H4 (cell line): ENCODE measurements around the gene BRD1. TPM values are rescaled to one million over a fixed set of nuclear protein-coding genes. Genes with fewer than 3 reads are reported as not detected.

Source experiments
- DNase-seq: peaks from one replicate; pipeline ENCODE4 v3.0.0-alpha.2; 2015; ENCODE audit warnings: low spot score
- total RNA-seq: library from RNA; depleted of rRNA; stranded (reverse); fragments of >200 nt; shearing (Covaris generic); gene quantifications from 2 replicates; pipeline ENCODE4 v1.2.3, GENCODE V29; 2014

Gene BRD1
- total RNA-seq, 1 experiment from 2014 or later: 7.3 TPM

GRCh38 chr22:49753276-49753890 is 74.3 kb downstream of the BRD1 start:
- DNase-seq: no peak

DNA sequence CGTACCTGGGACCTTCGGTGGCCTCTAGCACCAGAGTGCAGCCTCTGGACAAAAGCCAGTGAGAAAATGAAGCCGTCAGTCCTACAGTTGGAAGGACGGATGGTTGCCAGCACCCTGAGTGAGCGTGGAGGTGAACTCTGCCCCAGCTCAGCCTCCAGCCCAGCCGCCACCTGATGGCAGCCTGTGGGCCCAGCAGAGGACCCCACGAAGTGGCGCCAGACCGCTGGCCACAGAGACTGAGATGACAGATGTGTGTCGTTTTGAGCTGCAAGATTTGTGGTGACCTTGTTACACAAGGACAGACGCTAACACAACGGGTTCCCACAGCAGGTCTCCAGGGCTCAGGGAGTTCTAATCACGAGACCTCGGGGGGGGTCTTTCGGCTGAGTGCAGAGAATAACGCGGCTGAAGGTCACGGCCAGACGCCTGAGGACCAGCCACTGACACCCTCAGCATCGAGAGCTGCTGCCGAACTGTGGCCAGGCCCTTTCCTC is 75.0 kb downstream of the BRD1 start:
- no peak for DNase-seq

DNA sequence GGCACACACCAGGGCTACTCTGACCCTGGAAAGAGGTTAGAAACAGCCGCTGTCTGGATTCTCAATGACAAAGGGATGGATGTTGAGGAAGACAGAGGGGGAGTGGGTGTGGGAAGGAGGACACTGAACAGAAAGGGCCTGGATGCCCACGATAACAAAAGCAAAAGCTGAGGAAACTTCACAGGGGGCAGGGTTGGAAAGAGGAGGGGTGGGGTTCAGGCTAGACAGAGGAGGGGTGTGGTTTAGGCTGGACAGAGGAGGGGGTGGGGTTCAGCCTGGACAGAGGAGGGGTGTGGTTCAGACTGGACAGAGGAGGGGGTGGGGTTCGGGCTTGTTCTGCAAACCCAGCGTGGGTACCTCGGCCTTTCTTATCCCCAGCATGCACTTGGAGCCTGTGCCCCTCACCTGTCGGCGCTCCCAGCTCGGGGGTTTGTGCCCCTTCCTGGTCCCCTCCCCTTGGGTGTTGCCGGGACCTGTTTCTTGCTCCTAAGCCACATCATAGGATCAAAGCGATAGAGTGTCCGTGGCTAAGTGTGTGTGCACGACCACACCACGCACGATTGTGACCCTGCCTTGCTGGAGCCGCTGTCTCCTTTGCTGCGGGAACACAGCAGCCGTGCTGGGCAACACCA is 75.6 kb downstream of the BRD1 start:
- DNase-seq: no peak

DNA sequence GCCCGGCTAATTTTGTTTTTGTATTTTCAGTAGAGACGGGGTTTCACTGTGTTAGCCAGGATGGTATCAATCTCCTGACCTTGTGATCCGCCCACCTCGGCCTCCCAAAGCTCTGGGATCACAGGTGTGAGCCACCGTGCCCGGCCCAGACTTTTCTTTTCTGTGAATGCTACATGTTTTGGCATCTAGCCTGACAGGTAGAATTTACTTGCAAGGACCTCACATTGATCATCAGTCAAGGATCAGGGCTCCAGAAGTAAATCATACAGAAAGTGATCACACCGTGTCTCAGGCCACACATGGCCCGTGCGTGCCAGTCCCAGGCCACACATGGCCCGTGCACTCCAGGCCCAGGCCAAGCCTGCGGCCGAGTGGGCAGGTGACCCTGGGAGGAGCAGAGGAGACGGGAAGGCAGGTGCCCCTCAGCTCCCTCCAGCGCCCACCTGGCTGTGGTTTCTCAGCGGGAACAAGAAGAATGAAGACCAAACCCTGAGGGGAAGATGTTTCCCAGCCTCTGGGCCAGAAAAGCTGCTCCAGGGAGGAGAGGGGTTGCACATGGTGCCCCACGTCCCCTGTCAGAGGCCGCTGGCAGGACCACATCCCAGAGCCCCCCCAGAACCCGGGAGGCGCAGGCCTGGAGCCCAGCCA is 76.2 kb downstream of the BRD1 start:
- DNase-seq: no peak

DNA sequence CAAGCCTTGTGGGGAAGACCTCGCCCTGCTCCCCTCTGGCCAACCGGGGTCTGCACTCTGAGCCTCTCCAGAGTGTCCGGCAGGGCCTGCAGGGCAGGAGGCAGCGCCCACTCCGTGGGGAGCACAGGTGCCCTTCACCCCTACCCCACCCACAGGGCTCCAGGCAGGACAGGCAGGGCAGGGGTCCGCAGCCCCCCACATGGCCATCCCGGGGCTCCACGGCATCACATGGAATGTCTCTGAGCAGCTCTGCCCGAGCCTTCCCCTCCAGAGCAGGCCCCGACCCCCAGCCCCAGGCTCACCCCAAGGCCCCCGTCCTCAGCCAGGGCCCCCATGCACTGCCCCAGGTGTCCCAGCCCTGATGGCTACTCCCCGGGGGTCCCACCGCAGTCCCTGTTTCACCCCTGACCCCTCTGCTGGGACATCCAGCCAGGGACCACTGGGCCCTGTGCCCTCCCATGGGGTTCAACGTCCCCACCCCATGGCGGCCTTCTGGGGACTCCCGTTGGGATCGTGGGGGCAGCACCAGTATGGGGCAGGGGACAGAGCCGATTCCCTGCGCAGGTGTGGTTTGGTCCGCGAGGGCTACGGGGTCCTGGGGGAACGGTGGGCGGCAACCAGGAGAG is 77.7 kb downstream of the BRD1 start:
- no peak for DNase-seq

- no peak for DNase-seq
These were observed 78.4 kb downstream of the BRD1 start for GRCh38 chr22:49749227-49749626.

DNA sequence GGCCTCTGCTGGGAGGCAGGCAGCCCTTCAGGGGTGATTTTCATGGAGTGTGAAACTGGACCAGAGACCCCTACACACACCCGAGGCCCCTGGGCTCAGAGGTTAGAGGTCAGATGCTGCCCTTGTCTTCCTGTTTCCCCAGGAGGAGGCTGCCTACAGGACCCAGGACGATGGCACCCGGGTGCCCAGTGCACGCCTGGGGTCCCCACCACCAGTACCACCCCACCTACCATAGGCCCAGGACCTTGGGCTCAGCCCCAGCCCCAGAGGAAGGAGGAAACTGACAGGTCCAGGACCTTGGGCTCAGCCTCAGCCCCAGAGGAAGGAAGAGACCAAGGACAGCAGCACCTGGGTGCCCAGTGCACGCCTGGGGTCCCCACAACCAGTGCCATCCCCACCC is 79.2 kb downstream of the BRD1 start:
- no peak for DNase-seq

DNA sequence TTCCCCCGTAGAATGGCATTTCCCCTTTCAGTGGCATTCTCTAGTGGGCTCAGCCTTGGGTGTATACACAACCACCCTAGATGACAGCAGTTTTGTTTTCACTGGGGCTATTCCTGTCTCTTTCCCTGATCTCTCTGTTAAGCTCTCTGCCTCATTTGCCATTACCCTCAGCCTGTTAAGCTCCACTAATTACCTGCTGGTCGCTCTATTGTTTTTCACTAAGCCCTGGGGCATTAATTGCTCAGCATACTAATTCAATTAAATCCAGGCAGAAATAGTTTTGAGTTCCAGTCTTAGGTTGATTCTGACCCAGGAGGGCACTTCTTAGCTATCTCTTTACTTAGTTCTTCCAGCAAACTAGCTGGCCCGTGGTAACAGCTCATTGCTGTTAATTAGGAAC is 80.0 kb downstream of the BRD1 start:
- no peak for DNase-seq

DNA sequence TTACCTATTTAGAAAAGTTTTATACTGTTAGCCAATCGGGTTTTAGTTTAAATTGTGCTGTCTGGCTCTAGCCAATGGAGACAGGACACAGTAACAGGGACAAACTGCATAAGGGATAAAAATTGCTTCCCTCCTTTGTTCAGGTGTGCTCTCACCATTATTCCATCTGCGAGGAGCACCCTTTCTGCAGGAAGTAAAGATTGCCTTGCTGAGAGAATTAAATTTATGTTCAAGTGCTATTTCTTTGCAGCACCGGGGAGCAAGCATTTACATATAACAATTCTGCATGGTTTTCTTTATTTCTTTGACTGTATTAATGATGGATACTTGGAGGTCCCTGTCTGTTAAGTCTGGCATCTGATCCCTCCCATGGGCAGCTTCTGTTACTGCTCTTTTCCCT is 80.5 kb downstream of the BRD1 start:
- no peak for DNase-seq

- no peak for DNase-seq
These were observed 81.6 kb downstream of the BRD1 start for GRCh38 chr22:49746065-49746464.

DNA sequence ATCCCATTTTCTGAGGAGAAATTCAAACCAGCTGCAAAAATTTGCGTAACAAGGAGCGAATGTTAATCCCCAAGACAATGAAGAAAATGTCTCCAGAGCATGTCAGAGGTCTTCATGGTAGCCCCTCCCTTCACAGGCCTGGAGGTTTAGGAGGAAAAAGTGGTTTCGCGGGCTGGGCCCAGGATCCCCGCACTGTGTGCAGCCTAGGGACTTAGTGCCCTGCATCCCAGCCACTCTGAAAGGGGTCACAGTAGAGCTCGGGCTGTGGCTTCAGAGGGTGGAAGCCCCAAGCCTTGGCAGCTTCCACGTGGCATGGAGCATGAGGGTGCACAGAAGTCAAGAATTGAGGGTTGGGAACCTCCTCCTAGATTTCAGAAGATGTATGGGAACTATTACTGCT is 87.4 kb downstream of the BRD1 start:
- no peak for DNase-seq

DNA sequence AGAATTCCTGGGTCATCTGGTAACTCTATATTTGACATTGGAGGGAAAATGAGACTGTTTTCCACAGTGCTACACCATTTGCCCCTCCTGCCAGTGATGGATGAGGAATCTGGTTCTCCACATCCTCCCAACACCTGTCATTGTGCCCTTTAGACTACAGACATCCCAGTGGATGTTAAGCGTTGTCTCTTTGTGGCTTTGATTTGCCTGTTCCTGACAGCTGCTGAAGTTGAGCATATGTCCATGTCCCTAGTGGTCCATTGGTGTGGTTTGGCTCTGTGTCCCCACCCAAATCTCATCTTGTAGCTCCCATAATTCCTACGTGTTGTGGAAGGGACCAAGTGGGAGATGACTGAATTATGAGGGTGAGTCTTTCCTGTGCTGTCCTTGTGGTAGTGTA is 88.5 kb downstream of the BRD1 start:
- DNase-seq: no peak

- DNase-seq: no peak
These were observed 89.1 kb downstream of the BRD1 start for GRCh38 chr22:49738566-49738965.

DNA sequence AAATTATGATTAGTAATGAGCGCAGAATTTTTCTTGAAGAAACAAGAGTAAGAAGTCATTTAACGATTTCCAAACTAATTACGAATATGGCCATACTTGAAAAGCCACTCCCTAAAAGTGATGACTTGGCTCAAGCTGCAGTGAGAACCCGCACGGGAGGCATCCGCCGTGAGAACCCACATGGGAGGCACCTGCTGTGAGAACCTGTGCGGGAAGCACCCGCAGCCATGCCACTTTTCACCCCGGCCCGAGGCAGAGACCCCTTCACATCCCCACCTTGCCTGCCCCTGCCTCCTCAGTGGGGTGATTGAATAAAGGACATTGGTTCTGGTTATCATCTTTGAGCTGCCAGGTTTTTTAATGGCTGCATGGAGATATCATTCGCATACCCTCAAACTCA is 89.7 kb downstream of the BRD1 start:
- DNase-seq: no peak

- no peak for DNase-seq
These were observed 90.5 kb downstream of the BRD1 start for GRCh38 chr22:49737101-49737551.

DNA sequence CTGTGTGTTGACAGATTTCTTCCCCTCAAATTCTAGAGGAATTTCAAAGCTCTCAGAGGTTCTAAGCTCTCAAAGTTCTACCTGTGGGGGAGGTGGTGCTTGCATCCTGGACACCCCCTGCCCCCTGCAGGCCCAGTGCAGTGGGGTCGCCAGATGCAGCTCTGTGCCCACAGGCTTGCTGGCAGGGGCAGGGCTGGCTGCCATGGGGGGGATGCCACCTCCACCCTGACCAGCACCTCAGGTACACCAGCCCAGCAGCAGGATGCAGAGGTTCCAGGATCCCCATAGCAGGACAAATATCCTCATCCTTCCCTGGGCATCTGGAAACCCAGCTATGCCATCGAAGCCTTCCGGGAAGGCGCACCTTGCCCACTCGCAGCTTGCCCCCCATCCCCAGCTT is 91.1 kb downstream of the BRD1 start:
- DNase-seq: no peak

GRCh38 chr22:49735901-49736421 is 91.7 kb downstream of the BRD1 start:
- DNase-seq: no peak

- DNase-seq: no peak
These were observed 92.2 kb downstream of the BRD1 start for GRCh38 chr22:49735411-49735900.

DNA sequence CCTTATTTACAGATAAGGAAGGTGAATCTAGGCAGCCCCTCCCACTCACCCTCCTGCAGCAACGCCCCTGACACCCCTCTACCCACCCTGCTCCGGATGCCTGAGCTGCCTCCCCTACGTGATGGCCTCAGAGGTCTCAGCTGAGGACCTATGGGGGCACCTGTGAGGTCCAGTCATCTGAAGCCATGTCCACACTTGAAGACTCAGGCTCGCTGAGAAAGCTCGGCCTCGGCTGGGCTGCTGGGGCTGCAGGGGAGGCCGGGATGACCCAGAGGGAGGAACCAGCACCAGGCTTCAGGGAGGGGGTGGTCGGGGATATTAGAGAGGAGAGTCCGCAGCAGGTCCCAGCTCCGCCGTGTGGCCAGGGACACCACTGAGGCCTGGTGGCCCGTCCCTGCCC is 92.8 kb downstream of the BRD1 start:
- no peak for DNase-seq

DNA sequence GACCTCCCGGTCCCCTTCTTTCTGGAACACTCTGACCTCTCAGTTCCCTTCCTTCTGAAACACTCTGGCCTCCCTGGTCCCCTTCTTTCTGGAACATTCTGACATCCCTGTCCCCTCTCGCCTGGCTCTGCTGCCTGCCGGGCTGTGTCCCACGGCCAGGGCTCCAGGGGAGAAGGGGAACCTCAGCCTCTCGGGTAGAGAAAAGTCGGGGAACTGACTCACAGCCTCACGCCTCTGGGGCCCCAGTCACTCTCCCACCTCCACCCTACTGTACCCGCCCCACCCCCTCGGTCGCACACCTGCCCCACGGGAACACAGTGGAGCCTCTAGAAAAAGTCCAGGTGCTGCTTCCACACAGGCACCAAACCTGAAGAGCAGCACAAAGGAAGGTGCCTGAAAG is 93.3 kb downstream of the BRD1 start:
- DNase-seq: no peak

GRCh38 chr22:49733631-49734030 is 94.0 kb downstream of the BRD1 start:
- no peak for DNase-seq

DNA sequence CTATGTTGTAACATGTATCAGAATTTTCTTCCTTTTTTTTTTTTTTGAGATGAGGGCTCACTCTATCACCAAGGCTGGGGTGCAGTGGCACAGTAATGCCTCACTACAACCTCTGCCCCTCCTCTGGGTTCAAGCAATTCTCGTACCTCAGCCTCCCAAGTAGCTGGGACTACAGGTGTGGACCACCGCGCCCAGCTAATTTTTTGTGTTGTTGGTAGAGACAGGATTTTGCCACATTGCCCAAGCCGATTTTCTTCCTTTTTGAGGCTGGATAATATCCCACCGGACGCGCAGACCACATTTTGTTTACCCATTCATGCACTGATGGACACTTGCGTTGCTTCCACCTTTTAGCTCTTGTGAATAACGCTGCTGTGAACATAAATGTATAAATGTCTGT is 97.0 kb downstream of the BRD1 start:
- no peak for DNase-seq
